Stimulated activated CD8-positive, alpha-beta memory T cell treated with anti-CD3 and anti-CD28 coated beads, Interleukin-7, amount 100 ng/mL, for 48 hours (primary cell): ENCODE measurements around the gene GBP2.

Source experiments
- DNase-seq, 2 donors: peaks; one replicate each; pipeline ENCODE4 v3.0.0-alpha.2; 2020; ENCODE audit warnings: low read depth in 1 of 2; ENCODE audit errors: extremely low read depth in 1 of 2

GBP2 gene, protein sequence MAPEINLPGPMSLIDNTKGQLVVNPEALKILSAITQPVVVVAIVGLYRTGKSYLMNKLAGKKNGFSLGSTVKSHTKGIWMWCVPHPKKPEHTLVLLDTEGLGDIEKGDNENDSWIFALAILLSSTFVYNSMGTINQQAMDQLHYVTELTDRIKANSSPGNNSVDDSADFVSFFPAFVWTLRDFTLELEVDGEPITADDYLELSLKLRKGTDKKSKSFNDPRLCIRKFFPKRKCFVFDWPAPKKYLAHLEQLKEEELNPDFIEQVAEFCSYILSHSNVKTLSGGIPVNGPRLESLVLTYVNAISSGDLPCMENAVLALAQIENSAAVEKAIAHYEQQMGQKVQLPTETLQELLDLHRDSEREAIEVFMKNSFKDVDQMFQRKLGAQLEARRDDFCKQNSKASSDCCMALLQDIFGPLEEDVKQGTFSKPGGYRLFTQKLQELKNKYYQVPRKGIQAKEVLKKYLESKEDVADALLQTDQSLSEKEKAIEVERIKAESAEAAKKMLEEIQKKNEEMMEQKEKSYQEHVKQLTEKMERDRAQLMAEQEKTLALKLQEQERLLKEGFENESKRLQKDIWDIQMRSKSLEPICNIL

DNA sequence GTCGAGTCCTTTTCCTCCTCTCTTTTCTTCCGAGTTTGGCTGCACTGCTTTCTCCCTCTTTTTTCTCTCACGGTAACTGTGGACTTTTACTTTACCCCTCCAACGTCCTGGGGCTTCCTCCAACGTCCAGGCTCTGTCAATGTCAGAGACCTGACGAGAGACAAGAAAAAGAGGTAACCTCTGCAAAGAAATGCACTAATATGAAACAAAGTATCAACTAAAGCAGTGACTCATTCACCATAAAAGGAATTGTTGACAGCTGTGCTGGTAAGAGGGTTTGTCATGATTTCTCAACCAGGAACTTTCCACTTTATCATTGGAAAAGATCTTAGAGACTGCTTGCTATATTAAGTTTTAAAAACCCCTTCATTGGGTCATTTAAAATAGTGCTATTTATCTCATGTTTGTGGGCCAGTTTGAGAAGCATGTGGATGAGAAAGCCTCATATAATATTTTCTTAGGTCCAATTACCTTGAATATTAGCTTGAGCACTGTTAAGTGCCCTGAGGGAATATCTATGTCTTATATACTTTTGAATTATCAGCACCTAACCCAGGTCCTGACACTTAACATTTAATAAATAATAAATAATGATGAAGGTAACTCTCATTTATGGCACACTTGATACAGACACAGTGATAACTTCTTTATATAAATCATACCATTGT lies at the start of gene GBP2:
Gene GBP2, minus strand, starts transcription at position 202 of the 668 bp plus-strand sequence. CDS start 4,148 bp downstream, outside the sequence.
- no peak for DNase-seq

DNA sequence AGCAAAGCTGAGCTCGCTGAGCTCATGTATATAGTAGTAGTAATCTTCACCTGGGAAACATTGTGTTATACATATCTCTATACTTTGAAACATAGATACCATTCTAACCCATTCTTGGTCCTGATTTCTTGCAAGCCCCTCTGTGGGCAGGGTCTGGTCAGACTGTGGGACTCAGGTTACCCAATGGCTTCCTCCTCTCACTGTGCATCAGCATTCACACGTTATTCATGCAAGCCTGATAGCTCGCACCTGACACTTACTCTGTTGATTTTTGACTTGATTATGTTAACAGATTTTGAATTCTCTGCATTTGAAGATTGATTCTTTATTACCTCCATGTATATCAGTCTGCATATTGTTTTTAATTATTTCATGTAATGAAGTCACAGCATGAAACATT lies 48.6 kb upstream of the GBP2 start:
- no peak for DNase-seq

DNA sequence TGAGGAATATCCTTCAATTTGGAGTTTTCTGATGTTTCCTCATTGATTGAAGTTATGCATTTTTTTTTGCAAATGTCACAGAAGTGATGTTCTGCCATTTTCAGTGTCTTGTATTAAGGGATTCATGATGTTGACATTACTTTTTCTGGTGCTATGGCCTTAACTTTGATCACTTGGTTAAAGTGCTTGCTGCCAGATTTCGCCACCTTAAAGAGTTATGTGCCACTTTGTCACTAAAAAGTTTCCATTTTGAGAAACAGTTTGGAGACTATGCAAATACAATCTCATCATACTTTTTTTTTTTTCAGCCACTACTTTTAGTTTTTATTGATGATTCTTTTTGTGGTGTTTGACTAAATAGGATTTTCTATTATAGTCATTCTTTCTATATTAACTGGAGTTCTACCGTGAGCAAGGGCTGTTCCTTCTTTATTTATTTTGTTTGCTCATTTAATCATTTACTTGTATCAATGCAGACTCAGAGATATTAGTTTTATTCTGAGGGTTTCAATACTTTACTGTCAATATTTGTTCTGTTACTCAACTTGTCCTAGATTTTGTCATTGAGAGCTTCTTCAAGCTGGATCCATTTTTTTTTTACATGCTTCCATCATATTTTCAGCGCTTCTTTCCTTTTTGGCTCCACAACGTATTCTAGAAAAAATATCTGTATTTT lies 46.7 kb upstream of the GBP2 start:
- no peak for DNase-seq

DNA sequence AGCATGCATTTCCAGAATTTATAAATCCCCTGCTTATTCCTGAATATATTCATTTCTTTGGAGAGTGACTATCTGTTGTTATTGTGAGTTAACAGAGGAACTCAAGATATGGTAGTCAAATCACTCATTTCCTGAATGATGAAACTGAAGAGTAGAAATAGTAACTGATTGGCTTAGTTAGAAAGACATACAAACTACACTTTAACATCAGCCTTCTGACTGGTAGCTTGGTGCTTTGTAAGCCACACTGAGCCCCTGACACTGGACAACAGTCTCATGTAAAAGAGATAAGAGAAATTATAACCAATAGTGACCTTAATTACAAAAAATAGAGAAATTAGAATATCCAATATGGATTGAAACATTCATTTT lies 45.1 kb upstream of the GBP2 start:
- no peak for DNase-seq

DNA sequence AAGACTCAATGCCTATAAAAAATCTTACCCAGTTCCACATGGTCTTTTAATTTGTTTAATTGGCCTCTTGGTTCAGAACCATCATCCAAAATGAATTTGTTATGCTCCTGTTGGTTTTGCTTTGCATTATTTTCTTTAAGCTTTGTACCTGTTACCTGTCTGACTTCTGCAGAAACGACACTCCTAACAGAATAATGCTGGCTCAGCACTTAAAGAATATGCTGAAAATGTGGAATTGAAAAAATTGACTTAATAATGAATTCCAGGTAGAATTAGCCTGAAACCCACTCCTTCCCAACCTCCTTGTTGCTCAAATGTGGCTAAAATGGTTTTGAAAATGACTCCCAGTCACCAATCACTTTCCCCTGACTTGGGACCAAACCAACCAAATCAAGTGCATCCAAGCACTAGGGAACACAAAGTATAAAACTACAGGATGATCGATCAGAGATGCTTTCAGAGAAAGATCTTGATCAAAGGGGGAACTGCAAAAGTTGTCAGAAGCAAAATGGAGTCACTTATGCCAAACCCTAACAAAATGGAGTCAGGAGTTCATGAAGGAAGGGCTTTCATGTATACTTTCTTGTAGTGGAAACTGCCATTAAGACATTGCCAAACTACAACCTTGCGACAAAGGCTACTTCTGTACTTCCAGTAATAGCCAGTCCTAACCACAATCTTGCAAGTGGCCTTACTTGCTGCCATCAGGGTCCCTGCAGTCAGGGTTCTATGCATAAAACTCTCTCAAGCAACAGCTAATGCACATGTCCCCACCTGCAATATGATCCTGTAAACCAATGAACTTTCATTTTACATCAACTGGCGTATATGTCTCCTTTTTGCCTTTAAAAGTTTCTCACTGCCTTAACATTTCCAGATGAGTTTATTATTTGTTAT lies 44.5 kb upstream of the GBP2 start:
- DNase-seq, result no peak

DNA sequence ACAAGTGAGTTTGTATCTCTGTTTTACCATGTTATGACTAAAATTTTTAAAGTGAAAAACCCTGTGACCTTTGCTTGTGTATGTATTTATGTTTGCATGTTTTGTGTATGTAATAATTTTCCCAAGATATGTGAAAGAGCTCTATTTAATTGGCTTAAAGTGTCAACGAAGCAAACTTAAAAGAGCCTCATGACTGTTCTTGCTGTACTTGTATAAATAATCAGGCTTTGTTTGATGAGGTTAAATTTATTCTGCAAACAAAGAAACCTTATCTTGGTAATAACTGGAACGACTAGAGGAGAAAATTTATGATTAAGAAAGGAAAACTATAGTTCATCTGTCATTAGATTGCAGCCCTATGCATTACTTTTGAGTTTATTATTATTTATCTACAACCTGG lies 43.3 kb upstream of the GBP2 start:
- DNase-seq, result no peak

DNA sequence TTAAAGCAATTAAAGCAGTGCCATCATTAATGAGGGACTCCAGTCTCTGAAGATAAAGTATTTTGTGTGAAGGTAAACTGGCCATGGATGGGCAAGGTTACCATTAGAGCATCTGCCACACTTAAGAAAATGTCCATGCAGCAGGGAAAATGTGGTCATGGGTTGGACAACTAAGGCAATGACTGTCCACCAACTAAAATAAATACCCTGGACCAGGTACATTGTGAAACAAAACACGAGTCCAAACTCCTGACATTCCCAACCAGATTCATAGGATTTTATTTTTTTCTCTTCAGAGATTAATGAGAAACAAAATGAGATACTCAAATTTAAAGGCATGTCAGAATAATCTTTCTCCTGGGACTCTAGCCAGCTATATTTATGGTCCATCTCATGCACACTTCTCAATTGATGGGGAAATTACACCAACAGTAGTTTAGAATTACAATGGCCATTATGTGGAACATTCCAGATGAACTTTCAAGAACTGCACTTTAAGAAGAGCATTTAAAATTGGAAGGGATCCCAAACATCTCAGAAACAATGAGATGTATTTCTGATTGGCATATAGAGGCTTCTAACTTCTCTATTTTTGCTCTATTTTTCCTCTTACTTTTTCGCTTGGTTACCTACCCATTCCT lies 41.8 kb upstream of the GBP2 start:
- DNase-seq, result no peak

DNA sequence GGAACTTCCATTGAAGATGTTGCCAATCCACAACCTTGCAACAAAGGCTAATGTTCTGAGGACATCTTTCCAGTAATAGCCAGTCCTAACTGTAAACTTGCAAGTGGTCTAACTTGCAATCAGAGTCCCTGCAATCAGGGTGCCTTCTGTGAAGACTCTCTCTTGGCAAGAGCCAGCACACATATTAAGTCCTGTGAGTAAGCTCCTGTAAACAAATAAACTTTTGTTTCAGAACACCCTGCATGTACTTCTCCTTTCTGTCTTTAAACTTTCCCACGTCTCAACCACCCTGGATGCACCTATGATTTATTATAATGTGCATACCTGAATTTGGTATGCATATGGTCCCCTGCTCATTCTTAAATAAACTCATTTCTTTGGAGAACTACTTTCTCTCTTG lies 40.8 kb upstream of the GBP2 start:
- no peak for DNase-seq

DNA sequence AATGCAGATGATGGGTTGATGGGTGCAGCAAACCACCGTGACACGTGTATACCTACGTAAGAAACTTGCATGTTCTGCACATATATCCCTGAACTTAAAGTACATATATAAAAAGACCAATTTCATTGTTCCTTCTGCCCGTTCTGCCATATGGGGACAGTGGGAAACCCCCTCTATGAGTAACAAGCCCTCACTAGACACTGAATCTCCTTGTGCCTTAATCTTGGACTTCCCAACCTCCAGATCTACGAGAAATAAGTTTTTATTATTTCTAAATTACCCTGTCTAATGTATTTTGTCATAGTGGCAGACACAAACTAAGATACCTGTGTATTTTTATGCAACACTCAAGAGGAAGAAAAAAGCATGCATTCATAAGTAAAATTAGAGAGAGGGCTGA lies 39.9 kb upstream of the GBP2 start:
- no peak for DNase-seq

DNA sequence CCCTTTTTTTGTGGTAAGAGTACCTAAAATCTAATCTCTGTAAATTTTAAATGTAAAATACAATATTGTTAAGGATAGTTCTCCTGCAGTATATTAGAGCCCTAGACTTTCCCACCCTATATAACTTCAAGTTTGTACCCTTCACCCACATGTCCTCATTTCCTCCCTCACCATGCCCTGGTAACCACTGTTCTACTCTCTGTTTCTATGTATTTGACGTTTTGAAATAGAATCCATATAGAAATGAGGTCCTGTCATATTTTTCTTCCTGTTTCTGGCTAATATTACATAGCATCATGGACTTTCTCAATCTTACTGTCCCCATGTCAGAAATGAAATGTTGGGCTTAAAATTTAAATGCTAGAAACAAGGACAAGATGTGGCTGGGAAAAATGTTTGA lies 25.1 kb upstream of the GBP2 start:
- no peak for DNase-seq

DNA sequence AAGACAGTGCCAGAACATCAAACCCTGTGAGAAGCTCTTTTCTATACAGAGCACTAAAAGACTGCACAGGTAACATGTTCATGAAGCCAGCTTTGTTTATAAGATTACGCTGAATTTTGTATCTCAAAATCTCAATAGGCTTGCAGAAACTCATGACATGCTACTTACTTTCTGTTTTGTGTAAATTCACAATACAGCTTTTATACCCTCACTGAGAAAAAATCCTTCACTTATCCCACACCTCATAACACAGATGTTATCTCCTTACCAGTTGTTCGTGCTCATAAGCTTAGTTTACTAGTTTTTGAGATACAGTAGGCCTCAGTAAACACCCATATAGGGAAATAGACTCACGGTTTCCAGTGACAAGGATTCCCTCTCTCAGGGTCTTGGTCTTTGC lies 24.1 kb upstream of the GBP2 start:
- DNase-seq, result no peak

DNA sequence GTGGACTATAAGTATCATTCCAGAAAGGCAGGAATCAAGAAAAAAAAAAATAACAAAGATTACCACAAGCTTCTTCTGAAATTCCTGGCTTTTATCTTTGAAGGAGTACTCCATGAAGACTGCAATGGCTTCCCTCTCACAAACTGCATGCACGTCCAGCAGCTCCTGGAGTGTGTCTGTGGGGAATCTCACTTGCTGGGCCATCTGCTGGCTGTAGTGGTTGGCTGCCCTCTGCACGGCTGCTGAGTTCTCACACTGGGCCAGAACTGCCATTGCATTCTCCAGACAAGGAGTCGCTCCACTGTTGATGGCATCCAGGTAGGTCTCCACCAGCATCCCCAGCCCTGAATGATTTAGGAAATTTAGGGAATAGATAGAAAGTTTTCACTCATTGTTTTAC lies 23.3 kb upstream of the GBP2 start:
- no peak for DNase-seq

DNA sequence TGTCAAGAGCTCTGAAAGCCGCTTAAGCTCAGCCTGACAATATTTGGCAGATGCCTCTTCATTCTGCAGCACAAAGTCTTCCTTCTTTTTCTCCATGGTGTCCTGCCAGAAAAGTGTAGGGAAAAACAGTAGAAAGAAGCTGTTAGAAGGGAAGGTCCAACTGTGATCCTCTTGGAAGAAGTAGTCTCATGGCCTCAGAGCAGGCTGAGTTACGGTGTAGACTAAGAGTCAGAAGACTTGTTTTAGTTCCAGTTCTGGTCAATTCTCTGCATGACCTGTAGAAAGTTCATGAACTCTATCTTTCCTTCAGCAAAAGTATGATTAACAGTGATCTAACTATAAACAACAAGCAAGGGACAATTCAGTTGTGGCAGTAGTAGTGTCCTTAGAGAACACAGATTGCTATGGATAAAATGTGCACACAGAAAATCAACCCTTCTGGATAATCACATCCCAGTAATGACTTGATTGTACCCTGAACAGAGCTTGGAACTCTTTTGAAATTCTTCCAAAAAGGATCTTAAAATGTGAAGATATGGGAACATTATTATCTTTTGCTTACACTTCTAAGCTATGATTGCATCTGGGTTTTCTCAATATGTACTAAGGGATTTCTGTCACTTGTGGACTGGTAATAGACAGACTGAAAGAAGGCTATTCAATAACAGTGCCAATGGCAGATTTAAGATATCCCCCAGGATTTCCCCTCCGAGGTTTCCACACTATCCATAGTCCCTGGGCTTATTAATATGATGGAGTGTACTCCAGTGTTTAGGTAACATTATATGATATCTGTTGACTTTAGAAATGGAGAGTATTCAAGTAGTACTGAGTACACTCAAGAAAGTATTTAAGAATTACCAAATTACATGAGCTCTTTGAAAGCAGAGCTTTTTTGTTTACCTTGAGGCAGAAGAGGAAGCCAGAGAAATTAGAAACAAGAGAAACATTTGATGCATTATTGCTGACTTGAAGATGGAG lies 22.1 kb upstream of the GBP2 start:
- DNase-seq, result no peak

DNA sequence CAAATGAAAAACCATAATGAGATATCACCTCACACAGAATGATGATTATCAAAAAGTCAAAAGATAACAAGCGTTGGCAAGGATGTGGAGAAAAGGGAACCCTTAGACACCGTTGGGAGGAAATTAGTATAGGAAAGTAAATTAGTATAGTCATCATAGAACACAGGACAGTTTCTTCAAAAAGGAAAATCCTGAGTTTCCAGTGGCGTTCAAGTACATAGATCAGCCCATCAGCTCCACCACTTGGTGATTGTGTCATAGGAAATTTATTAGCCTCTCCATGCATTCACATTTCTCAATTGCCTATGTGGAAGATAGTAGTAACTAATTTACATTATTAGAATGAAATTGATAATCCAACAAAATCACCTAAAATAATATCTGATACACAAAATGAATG lies 20.8 kb upstream of the GBP2 start:
- DNase-seq, result no peak

DNA sequence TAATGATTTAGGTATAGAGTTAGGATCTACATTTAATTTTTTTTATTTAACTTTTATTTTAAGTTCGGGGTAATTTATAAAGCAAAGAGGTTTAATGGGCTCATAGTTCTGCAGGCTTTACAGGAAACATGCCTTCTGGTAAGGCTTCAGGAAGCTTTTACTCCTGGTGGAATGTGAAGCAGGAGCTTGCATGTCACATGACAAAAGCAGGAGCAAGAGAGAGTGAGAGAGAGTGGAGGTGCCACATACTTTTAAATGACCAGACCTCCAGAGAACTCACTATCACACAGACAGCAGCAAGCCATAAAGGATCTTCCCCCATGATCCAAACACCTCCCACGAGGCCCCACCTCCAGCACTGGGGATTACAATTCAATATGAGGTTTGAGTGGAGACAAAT lies 17.6 kb upstream of the GBP2 start:
- no peak for DNase-seq

DNA sequence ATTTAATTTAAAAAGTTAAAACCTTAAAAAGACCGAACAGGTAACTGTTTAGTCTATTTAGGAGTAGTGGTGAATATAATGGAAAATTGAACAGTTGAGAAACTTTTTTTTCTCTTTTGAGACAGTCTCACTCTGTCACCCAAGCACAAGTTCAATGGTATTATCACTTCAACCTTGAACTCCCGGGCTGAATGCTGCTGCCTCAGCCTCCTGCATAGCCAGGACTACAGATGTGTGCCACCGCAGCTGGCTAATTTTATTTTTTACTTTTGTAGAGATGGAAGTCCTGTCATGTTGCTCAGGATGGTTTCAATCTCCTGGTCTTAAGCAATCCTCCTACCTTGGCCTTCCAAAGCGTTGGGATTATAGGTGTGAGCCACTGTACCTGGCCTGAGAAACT lies 16.2 kb upstream of the GBP2 start:
- no peak for DNase-seq

DNA sequence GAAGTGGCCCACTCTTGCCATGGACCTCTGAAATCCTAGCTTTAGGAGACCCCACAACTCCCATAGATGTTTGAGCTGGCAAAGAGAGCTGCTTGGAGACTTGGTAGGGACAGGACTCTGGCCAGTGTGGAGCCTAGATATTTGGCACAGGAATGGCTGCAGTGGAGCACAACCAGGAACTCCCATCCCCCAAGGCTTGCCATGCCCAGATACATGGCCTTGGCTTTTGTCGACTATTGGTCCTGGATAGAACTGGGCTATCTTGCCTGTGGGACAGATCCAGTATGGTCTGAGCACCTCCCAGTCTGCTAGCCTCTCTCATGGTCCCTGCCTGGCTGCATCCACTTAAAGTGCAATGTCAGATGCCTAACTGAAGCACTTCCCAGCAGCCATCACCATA lies 7.8 kb upstream of the GBP2 start:
- DNase-seq, result no peak

DNA sequence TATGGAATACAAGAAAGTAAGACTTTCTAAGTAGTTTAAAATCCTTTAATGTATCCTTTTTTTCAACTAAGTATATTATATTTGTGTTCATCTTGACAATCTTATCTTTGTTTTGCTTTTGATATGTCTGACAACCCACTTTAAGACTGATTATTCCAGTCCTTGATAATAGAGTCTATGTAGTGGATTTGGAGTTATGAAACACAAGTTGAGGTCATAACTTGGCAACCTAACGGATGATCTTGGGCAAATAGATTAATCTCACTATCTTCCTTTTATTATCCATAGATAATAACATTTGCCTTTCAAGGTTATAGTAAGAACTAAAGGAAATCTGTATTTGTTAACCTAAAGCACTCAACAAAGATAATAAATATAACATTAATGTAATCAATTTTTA lies 4.8 kb upstream of the GBP2 start:
- no peak for DNase-seq

DNA sequence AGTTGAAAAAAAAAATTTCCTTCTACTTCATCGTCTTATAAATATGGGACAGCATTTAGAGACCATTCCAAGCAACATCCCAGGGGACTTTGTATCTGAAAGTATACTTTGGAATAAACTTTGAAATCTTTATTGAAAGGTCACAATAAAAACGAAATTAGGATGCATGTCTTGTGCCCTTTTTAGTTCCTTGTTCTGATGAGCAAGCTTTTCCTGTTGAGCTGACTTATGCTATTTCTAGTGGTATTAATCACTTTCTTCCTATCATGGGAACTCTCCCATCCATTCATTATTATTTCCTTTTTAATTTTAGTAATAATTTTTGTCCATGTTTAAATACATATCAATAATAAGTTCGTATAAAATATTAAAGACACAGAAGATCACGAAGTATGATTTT lies 4.0 kb upstream of the GBP2 start:
- DNase-seq, result no peak
